Measurements from ENCODE around the gene ATP9B.

- TF ChIP-seq CTCF (IDR thresholded peaks at IDR 0.05) (no peak), POLR2A (IDR thresholded peaks at IDR 0.05) (no peak)
Measured at GRCh38 chr18:79050005-79050404, 19.2 kb upstream of the ATP9B start.
